AG04449 (cell line): ENCODE data around the gene GSTM4.

Experiments used
- CTCF ChIA-PET: fragments of 350-600 bp; formaldehyde crosslinking; extraction: SDS; loops from one replicate; lab custom pipeline; 2021; ENCODE audit warnings: antibody characterized with exemption; lab: Yijun Ruan, JAX
- POLR2A ChIA-PET: fragments of 400-600, 350-600 bp; formaldehyde crosslinking; extraction: SDS; loops from one replicate; lab custom pipeline; 2020; ENCODE audit warnings: antibody characterized with exemption, inconsistent platforms; lab: Yijun Ruan, JAX
- DNase-seq: peaks from one replicate; pipeline ENCODE4 v3.0.0-alpha.2; 2010; ENCODE audit warnings: low read depth, low spot score
- H3K4me3 ChIP-seq: 2 replicates; pipeline ENCODE4 v1.5.1; 2011; ENCODE audit warnings: low read depth, mild to moderate bottlenecking, control low read depth, low read length
- TF ChIP-seq, protein P1 (sequence below): IDR thresholded peaks from one replicate; pipeline ENCODE4 v1.5.1; 2011; ENCODE audit warnings: mild to moderate bottlenecking, moderate library complexity, low read length, control low read depth, inconsistent platforms; ENCODE audit not compliant: insufficient read depth; ENCODE audit errors: missing control alignments

Gene GSTM4

DNA sequence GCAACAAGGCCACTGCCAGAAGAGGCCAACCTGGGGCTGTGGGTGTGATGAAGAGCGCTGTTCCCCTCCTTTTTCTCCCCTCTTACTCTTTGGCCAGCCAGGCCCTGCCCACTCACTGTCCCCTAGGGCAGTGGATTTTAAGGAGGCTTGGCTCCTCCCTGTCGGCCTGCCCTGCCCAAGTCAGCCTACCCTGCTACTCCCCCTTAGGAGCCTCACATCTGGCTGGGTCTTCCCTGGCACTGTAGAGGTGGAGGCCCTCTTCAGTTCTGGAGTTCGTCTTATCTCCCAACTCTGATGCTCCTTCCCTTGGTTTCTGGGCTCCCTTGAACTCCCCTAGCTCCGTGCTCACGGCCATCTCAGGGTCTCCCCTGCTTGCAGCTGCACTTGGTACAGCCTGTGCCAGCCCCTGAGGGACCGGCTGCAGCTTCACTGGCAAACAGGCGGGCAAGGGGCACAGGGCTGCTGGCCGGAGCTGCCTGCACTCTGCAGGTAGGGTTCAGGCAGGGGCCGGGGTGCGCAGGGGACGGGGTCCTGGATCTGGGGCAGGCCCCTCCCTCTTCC lies 32.2 kb upstream of the GSTM4 start:
- ChIA-PET CTCF (interaction anchor here (0.9 to 21.8 kb wide), 6 partner anchors 14 to 152 kb away, joined by 3 to 371 read pairs (median 4); partner anchors contain the start of gene GNAI3), POLR2A (no interaction called here)
- H3K4me3 ChIP-seq = peak overlapping the region; percentile 13
- TF ChIP-seq, protein P1, sequence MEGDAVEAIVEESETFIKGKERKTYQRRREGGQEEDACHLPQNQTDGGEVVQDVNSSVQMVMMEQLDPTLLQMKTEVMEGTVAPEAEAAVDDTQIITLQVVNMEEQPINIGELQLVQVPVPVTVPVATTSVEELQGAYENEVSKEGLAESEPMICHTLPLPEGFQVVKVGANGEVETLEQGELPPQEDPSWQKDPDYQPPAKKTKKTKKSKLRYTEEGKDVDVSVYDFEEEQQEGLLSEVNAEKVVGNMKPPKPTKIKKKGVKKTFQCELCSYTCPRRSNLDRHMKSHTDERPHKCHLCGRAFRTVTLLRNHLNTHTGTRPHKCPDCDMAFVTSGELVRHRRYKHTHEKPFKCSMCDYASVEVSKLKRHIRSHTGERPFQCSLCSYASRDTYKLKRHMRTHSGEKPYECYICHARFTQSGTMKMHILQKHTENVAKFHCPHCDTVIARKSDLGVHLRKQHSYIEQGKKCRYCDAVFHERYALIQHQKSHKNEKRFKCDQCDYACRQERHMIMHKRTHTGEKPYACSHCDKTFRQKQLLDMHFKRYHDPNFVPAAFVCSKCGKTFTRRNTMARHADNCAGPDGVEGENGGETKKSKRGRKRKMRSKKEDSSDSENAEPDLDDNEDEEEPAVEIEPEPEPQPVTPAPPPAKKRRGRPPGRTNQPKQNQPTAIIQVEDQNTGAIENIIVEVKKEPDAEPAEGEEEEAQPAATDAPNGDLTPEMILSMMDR = no peak
- DNase-seq = no peak

DNA sequence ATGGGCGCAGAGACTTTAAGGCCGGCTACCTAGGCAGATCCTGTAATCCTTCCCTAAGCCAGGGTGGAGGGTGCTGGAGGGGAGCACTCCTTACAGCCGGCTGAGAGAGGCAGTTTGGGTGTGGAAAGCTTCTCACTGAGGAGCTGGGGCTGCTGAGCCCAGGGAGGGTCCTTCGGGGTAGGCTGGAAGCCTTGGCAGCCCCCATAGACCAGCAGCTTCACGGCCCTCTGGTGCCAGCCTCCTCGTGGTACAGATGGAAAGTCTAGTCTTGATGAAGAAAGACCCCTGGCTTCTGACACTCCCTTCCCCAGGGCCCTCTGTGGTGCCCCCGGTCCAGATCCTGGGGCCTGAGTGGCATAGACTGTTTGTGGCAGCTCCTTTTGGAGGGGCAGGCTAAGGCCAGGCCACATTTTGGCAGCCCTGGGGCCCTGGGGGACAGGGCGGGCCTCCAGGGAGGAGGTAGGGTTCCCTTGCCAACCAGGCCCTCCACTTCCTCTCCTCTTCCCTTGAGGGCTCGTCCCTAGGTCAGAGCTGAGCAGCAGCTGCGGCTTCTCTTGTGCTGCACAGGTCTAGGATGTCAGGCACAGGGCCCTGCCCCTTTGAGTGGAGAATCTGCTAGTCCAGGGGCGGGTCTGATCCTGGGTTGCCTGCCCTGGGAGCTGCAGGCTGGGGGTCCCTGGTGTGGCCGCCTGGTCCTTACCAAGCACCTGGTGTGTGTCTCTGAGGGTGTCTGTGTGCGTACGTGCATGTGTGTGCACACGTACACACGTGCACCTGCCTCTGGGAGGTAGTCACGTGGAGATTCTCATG lies 31.5 kb upstream of the GSTM4 start:
- no peak for DNase-seq
- no peak overlapping the region; the same call in 1 of the 2 replicates for H3K4me3 ChIP-seq
- TF ChIP-seq, protein P1 = no peak
- ChIA-PET CTCF (interaction anchor here (0.9 to 21.8 kb wide), 7 partner anchors 14 to 151 kb away, joined by 3 to 371 read pairs (median 3); partner anchors contain the start of gene GNAI3), POLR2A (no interaction called here)

DNA sequence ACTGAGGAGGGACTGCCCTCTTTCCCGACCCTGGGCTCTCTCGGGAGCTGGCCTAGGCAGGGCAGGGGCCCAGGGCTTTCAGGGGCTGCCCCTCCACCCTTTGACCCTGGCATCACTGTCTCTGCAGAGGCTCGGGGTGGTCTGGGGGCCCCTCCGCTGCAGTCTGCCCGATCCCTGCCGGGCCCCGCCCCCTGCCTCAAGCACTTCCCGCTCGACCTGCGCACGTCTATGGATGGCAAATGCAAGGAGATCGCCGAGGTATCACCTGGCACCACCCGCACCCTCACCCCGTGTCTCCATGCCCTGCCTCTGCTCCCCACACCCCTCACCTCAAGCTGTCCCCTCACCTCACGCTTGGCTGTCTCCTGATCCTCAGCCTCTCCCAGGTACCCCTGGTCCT lies 30.7 kb upstream of the GSTM4 start:
- no peak overlapping the region for H3K4me3 ChIP-seq
- DNase-seq = no peak
- TF ChIP-seq, protein P1 = no peak
- ChIA-PET CTCF (interaction anchor here (1.0 to 21.8 kb wide), 4 partner anchors 13 to 149 kb away, joined by 3 to 371 read pairs (median 5); no protein-coding TSS in a partner anchor), POLR2A (no interaction called here)

DNA sequence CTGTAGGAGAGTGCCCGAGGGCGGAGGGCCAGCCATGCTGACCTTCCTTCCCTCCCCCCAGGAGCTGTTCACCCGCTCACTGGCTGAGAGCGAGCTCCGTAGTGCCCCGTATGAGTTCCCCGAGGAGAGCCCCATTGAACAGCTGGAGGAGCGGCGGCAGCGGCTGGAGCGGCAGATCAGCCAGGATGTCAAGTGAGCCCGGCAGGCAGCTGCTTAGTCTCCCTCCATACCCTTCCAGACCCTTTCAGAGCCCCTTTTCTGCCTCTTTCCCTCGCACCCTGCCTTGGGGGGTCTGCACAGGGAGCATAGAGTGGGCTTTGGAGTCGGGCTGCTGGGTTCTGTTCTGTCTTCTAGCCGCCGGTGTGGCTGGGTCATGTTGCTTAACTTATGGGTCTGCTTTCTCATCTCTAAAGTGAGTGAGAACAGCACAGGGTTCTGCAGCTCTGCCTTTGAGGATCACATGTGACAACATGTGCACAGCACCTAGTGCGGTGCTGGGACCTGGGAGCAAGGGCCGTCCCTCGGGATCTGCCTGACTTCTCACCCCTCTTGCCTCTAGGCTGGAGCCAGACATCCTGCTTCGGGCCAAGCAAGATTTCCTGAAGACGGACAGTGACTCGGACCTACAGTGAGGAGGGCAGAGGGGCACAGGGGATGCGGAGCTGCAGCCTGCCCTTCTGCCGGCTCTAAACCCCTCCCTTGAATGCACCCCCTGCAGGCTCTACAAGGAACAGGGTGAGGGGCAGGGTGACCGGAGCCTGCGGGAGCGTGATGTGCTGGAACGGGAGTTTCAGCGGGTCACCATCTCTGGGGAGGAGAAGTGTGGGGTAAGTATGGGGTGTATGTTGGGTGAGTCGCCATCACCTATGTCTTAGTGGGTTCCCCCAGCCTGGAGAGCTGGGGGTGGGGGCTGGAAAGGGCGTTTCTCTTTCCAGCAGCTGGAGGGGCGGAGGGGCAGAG lies 30.0 kb upstream of the GSTM4 start:
- ChIA-PET CTCF (interaction anchor here (1.0 to 21.8 kb wide), 5 partner anchors 12 to 151 kb away, joined by 3 to 371 read pairs (median 4); partner anchors contain the start of gene GNAI3), POLR2A (no interaction called here)
- no peak overlapping the region for H3K4me3 ChIP-seq
- TF ChIP-seq, protein P1 = no peak
- no peak for DNase-seq

DNA sequence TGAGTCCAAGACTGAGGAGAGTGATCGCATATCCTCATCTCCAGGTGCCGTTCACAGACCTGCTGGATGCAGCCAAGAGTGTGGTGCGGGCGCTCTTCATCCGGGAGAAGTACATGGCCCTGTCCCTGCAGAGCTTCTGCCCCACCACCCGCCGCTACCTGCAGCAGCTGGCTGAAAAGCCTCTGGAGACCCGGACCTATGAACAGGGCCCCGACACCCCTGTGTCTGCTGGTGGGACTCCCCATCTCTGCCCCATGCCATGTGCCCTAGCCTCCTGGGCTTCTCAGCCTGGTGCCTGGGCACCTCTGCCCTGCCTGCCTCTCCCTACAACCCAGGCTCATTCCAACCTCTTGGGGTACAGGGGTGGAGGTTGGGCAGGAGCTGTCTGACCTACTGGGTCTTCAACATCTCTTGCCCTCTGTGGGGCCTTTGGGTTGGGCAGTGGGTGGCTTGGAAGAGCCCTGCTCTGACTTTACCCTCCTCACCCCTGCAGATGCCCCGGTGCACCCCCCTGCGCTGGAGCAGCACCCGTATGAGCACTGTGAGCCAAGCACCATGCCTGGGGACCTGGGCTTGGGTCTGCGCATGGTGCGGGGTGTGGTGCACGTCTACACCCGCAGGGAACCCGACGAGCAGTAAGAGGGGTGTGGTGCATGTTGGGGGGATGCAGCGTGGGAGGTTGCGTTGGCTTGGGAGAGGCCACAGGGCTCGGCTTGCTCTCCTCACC lies 29.1 kb upstream of the GSTM4 start:
- DNase-seq = no peak
- H3K4me3 ChIP-seq = no peak overlapping the region
- ChIA-PET POLR2A (interaction anchor here (1.3 kb wide), 1 partner anchor 10 kb away, joined by 3 read pairs; no protein-coding TSS in a partner anchor), CTCF (interaction anchor here (1.3 to 21.8 kb wide), 4 partner anchors 11 to 150 kb away, joined by 3 to 371 read pairs (median 4); partner anchors contain the start of gene GNAI3)
- TF ChIP-seq, protein P1 = no peak
